ENCODE measurements around the gene COMMD1.

Gene COMMD1

DNA sequence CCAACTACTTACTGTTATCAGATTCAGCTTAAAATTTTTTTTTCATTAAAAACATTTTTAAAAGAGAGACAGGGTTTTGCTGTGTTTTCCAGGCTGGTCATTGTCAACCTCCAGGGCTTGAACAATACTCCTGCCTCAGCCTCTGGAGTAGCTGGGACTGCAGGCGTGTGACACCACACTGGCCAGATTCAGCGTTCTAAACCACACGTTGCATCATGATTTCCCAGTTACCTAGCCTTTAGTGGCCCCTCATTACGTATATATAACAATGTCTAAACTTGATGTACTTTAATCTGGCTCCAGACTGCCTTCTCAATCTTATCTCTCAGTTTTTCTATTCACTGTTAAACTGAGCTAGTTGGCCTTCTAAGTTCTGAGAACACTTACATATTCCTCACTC, 89.6 kb downstream of the COMMD1 start:
- TF ChIP-seq ESRRG (CRISPR knock-in tag; IDR thresholded peaks at IDR 0.05) (no peak), OSR1 (CRISPR knock-in tag; IDR thresholded peaks at IDR 0.05) (no peak), TOX (CRISPR knock-in tag; IDR thresholded peaks at IDR 0.05; ENCODE audit: borderline replicate concordance) (no peak), ZNF565 (CRISPR knock-in tag; conservative IDR thresholded peaks at IDR 0.05; ENCODE audit: low read depth) (no peak), ZNF70 (CRISPR knock-in tag; IDR thresholded peaks at IDR 0.05) (no peak), BACH2 (CRISPR knock-in tag; IDR thresholded peaks at IDR 0.05; ENCODE audit: borderline replicate concordance) (no peak), RARB (CRISPR knock-in tag; IDR thresholded peaks at IDR 0.05) (no peak), ZNF8 (CRISPR knock-in tag; IDR thresholded peaks at IDR 0.05) (no peak), PPARA (CRISPR knock-in tag; IDR thresholded peaks at IDR 0.05; ENCODE audit: borderline replicate concordance) (no peak), ZFP3 (CRISPR knock-in tag; IDR thresholded peaks at IDR 0.05) (no peak), GLIS3 (CRISPR knock-in tag; IDR thresholded peaks at IDR 0.05) (no peak), ARNTL (CRISPR knock-in tag; IDR thresholded peaks at IDR 0.05; ENCODE audit: borderline replicate concordance, low read depth) (no peak), SNAI2 (CRISPR knock-in tag; IDR thresholded peaks at IDR 0.05) (no peak)
- TF ChIP-seq, protein P1, sequence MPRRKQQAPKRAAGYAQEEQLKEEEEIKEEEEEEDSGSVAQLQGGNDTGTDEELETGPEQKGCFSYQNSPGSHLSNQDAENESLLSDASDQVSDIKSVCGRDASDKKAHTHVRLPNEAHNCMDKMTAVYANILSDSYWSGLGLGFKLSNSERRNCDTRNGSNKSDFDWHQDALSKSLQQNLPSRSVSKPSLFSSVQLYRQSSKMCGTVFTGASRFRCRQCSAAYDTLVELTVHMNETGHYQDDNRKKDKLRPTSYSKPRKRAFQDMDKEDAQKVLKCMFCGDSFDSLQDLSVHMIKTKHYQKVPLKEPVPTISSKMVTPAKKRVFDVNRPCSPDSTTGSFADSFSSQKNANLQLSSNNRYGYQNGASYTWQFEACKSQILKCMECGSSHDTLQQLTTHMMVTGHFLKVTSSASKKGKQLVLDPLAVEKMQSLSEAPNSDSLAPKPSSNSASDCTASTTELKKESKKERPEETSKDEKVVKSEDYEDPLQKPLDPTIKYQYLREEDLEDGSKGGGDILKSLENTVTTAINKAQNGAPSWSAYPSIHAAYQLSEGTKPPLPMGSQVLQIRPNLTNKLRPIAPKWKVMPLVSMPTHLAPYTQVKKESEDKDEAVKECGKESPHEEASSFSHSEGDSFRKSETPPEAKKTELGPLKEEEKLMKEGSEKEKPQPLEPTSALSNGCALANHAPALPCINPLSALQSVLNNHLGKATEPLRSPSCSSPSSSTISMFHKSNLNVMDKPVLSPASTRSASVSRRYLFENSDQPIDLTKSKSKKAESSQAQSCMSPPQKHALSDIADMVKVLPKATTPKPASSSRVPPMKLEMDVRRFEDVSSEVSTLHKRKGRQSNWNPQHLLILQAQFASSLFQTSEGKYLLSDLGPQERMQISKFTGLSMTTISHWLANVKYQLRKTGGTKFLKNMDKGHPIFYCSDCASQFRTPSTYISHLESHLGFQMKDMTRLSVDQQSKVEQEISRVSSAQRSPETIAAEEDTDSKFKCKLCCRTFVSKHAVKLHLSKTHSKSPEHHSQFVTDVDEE (CRISPR knock-in tag; IDR thresholded peaks at IDR 0.05) = no peak
- TF ChIP-seq, protein P2, sequence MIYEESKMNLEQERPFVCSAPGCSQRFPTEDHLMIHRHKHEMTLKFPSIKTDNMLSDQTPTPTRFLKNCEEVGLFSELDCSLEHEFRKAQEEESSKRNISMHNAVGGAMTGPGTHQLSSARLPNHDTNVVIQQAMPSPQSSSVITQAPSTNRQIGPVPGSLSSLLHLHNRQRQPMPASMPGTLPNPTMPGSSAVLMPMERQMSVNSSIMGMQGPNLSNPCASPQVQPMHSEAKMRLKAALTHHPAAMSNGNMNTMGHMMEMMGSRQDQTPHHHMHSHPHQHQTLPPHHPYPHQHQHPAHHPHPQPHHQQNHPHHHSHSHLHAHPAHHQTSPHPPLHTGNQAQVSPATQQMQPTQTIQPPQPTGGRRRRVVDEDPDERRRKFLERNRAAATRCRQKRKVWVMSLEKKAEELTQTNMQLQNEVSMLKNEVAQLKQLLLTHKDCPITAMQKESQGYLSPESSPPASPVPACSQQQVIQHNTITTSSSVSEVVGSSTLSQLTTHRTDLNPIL (CRISPR knock-in tag; IDR thresholded peaks at IDR 0.05; ENCODE audit: low read depth) = no peak
- no peak for ATAC-seq

DNA sequence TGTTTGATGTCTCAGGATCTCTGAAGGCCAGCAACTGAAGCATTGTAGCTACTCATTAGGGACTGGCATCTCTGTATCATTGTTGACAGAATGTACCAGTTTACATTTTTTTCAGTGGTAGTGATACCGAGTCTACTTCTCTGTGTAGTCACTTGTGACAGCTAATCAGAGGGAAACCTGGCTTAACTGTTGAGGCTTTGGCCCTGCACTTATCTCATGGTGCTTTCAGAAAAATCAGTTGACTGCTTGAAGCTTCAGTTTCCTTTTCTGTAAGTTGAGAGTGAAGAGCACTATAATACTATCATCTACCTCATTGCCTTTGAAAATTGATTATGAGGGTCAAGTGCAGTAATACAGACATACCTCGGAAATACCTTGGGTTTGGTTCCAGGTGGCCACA, 90.0 kb downstream of the COMMD1 start:
- no peak for ATAC-seq
- TF ChIP-seq RARB (CRISPR knock-in tag; IDR thresholded peaks at IDR 0.05) (no peak), PPARA (CRISPR knock-in tag; IDR thresholded peaks at IDR 0.05; ENCODE audit: borderline replicate concordance) (no peak), ZNF565 (CRISPR knock-in tag; conservative IDR thresholded peaks at IDR 0.05; ENCODE audit: low read depth) (no peak)
- TF ChIP-seq, protein P2 (CRISPR knock-in tag; IDR thresholded peaks at IDR 0.05; ENCODE audit: low read depth) = no peak

DNA sequence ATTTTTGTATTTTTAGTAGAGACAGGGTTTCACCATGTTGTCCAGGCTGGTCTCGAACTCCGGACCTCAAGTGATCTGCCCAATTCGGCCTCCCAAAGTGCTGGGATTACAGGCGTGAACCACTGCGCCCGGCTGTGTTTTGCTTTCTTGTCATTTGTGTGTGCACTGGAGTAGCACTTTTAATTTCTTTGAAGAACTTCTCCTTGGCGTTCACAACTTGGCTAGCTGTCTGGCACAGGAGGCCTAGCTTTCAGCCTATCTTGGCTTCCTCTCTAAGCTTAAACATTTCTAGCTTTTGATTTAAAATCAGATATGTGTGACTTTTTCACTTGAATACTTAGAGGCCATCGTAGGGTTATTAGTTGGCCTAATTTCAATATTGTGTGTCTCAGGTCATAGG, 93.0 kb downstream of the COMMD1 start:
- ATAC-seq = no peak
- TF ChIP-seq ARNTL (CRISPR knock-in tag; IDR thresholded peaks at IDR 0.05; ENCODE audit: borderline replicate concordance, low read depth) (no peak), ZFP3 (CRISPR knock-in tag; IDR thresholded peaks at IDR 0.05) (no peak), OSR1 (CRISPR knock-in tag; IDR thresholded peaks at IDR 0.05) (no peak), ISL1 (CRISPR knock-in tag; IDR thresholded peaks at IDR 0.05) (no peak), GLIS3 (CRISPR knock-in tag; IDR thresholded peaks at IDR 0.05) (no peak), BACH2 (CRISPR knock-in tag; IDR thresholded peaks at IDR 0.05; ENCODE audit: borderline replicate concordance) (no peak)
- TF ChIP-seq, protein P3, sequence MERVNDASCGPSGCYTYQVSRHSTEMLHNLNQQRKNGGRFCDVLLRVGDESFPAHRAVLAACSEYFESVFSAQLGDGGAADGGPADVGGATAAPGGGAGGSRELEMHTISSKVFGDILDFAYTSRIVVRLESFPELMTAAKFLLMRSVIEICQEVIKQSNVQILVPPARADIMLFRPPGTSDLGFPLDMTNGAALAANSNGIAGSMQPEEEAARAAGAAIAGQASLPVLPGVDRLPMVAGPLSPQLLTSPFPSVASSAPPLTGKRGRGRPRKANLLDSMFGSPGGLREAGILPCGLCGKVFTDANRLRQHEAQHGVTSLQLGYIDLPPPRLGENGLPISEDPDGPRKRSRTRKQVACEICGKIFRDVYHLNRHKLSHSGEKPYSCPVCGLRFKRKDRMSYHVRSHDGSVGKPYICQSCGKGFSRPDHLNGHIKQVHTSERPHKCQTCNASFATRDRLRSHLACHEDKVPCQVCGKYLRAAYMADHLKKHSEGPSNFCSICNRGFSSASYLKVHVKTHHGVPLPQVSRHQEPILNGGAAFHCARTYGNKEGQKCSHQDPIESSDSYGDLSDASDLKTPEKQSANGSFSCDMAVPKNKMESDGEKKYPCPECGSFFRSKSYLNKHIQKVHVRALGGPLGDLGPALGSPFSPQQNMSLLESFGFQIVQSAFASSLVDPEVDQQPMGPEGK (CRISPR knock-in tag; IDR thresholded peaks at IDR 0.05; ENCODE audit: borderline replicate concordance) = no peak

DNA sequence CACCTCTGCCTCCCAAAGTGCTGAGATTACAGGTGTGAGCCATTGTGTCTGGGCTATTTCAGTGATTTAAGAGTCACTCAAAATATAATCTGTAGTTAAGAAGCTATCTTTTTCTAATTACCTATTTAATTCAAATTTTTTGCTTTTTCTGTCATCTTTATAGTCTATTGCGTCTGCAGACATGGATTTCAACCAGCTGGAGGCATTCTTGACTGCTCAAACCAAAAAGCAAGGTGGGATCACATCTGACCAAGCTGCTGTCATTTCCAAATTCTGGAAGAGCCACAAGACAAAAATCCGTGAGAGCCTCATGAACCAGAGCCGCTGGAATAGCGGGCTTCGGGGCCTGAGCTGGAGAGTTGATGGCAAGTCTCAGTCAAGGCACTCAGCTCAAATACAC, 95.1 kb downstream of the COMMD1 start:
- no peak for TF ChIP-seq ZC3H10 (CRISPR knock-in tag; IDR thresholded peaks at IDR 0.05)
- TF ChIP-seq PPARA (CRISPR knock-in tag; IDR thresholded peaks at IDR 0.05; ENCODE audit: borderline replicate concordance) = no peak
- no peak for TF ChIP-seq OSR1 (CRISPR knock-in tag; IDR thresholded peaks at IDR 0.05)
- TF ChIP-seq, protein P4, sequence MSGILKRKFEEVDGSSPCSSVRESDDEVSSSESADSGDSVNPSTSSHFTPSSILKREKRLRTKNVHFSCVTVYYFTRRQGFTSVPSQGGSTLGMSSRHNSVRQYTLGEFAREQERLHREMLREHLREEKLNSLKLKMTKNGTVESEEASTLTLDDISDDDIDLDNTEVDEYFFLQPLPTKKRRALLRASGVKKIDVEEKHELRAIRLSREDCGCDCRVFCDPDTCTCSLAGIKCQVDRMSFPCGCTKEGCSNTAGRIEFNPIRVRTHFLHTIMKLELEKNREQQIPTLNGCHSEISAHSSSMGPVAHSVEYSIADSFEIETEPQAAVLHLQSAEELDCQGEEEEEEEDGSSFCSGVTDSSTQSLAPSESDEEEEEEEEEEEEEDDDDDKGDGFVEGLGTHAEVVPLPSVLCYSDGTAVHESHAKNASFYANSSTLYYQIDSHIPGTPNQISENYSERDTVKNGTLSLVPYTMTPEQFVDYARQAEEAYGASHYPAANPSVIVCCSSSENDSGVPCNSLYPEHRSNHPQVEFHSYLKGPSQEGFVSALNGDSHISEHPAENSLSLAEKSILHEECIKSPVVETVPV (CRISPR knock-in tag; IDR thresholded peaks at IDR 0.05) = no peak
- no peak for TF ChIP-seq TOX (CRISPR knock-in tag; IDR thresholded peaks at IDR 0.05; ENCODE audit: borderline replicate concordance)
- TF ChIP-seq, protein P5, sequence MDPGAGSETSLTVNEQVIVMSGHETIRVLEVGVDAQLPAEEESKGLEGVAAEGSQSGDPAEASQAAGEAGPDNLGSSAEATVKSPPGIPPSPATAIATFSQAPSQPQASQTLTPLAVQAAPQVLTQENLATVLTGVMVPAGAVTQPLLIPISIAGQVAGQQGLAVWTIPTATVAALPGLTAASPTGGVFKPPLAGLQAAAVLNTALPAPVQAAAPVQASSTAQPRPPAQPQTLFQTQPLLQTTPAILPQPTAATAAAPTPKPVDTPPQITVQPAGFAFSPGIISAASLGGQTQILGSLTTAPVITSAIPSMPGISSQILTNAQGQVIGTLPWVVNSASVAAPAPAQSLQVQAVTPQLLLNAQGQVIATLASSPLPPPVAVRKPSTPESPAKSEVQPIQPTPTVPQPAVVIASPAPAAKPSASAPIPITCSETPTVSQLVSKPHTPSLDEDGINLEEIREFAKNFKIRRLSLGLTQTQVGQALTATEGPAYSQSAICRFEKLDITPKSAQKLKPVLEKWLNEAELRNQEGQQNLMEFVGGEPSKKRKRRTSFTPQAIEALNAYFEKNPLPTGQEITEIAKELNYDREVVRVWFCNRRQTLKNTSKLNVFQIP (CRISPR knock-in tag; IDR thresholded peaks at IDR 0.05; ENCODE audit: borderline replicate concordance, low read depth) = no peak
- TF ChIP-seq BACH2 (CRISPR knock-in tag; IDR thresholded peaks at IDR 0.05; ENCODE audit: borderline replicate concordance) = no peak
- no peak for TF ChIP-seq ZNF70 (CRISPR knock-in tag; IDR thresholded peaks at IDR 0.05)
- no peak for TF ChIP-seq ZNF565 (CRISPR knock-in tag; conservative IDR thresholded peaks at IDR 0.05; ENCODE audit: low read depth)
- TF ChIP-seq ZFP30 (CRISPR knock-in tag; IDR thresholded peaks at IDR 0.05) = no peak
- TF ChIP-seq RARB (CRISPR knock-in tag; IDR thresholded peaks at IDR 0.05) = no peak
- TF ChIP-seq ZFP3 (CRISPR knock-in tag; IDR thresholded peaks at IDR 0.05) = no peak
- TF ChIP-seq ISL1 (CRISPR knock-in tag; IDR thresholded peaks at IDR 0.05) = no peak
- no peak for TF ChIP-seq ESRRG (CRISPR knock-in tag; IDR thresholded peaks at IDR 0.05)
- TF ChIP-seq ARNTL (CRISPR knock-in tag; IDR thresholded peaks at IDR 0.05; ENCODE audit: borderline replicate concordance, low read depth) = no peak
- ATAC-seq = no peak

All from SK-N-SH treated with all-trans-retinoic acid at 6 μM for 48 hours (cell line).